ENCODE measurements around the gene RGL1.

DNA sequence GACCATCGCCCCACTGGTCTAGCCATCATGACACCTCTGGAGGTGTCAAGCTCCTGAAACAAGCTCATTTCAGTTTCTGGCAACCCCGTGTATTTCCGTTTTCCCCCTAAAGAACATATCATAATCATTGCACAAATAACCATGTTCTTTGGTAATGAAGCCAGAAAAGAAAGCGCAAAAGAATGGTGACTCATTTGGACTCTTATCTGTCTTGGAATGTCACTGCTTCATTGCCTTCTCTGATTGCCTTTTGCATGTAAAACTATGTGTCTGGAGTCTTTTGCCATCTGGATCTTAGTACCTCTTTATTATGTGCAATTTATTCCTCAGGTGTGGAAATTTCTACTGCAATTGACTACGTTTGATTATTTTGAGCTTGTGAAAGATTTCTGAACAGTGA, 122.1 kb downstream of the RGL1 start:
- TF ChIP-seq CTCF (conservative IDR thresholded peaks at IDR 0.05; ENCODE audit: low read length), result no peak
- TF ChIP-seq EZH2phosphoT487 (IDR thresholded peaks at IDR 0.05; ENCODE audit: borderline replicate concordance), result no peak
